GM12878 (cell line): ENCODE results near the gene CNGA1.
"Not testable (repeated sequence)": the region's sequence is repeated elsewhere in the genome, so short reads cannot be mapped to it uniquely, and the experiment has no call there.

Experiments
- POLR2A ChIP-seq: IDR thresholded peaks from 2 replicates; pipeline ENCODE4 v1.6.1; 2011; ENCODE audit warnings: low read depth, mild to moderate bottlenecking, low read length
- ZNF687 ChIP-seq: fragments of 450-650 bp; IDR thresholded peaks from 2 replicates; pipeline ENCODE4 v1.6.1; 2017; ENCODE audit warnings: mild to moderate bottlenecking, moderate library complexity

DNA sequence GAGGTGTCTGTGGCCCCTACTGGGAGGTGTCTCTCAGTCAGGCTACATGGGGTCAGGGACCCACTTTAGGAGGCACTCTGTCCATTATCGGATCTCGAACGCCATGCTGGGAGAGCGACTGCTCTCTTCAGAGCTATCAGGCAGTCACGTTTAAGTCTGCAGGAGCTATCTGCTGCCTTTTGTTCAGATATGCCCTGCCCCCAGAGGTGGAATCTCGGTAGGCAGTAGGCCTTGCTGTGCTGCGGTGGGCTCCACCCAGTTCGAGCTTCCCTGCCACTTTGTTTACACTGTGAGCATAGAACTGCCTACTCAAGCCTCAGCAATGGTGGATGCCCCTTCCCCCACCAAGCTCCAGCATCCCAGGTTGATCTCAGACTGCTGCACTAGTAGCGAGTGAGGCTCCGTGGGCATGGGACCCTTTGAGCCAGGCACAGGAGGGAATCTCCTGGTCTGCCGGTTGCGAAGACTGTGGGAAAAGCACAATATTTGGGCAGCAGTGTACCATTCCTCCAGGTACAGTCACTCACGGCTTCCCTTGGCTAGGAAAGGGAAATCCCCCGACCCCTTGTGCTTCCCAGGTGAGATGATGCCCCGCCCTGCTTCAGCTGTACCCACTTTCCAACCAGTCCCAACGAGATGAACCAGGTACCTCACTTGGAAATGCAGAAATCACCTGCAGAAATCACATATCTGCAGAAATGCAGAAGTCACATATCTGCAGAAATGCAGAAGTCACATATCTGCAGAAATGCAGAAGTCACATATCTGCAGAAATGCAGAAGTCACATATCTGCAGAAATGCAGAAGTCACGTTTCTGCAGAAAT is 93.8 kb downstream of the CNGA1 start:
- TF ChIP-seq ZNF687, POLR2A: not testable (repeated sequence)
